Measurements from ENCODE around the gene SLC38A1. TPM values are rescaled to one million over a fixed set of nuclear protein-coding genes. Genes with fewer than 3 reads are reported as not detected.

Gene SLC38A1
- polyA plus RNA-seq, 6 donors from 2014 or later, result 282 to 432 (median 343) TPM

GRCh38 chr12:46240436-46240835, 28.4 kb downstream of the SLC38A1 start:
- ATAC-seq (ENCODE audit: low read depth in 2 of 2) (no peak), DNase-seq (no peak)
- Mint-ChIP-seq H3K27me3 (no peaks in the 10 kb centered on the region), H3K4me3 (no peak overlapping the region), H3K9me3 (peaks cover 0 to 4% (median 0%) of the 10 kb centered on the region in 7 donors), H3K4me1 (peaks cover 45 to 68% (median 56%) of the 10 kb centered on the region in 3 donors), H3K36me3 (peaks cover 18 to 47% of the 10 kb centered on the region in 2 donors), H3K27ac (peak overlapping the region in 1 of 6 donors; percentile 16)

- Mint-ChIP-seq H3K4me1 (peaks cover 47 to 67% (median 59%) of the 10 kb centered on the region in 3 donors), H3K36me3 (peaks cover 32 to 41% of the 10 kb centered on the region in 2 donors), H3K9me3 (peaks cover 0 to 2% (median 0%) of the 10 kb centered on the region in 7 donors), H3K4me3 (peak overlapping the region in 1 of 8 donors; percentile 49), H3K27ac (peak overlapping the region in 4 of 6 donors; percentile 15 to 79 (median 36)), H3K27me3 (no peaks in the 10 kb centered on the region)
- ATAC-seq (ENCODE audit: low read depth in 2 of 2) (no peak), DNase-seq (no peak)
Measured at GRCh38 chr12:46238821-46239220, 30.0 kb downstream of the SLC38A1 start.

- no peak overlapping the region for H3K4me3 Mint-ChIP-seq
- no peaks in the 10 kb centered on the region for H3K27me3 Mint-ChIP-seq
- H3K36me3 Mint-ChIP-seq, result peaks cover 28 to 36% of the 10 kb centered on the region in 2 donors
- no peaks in the 10 kb centered on the region for H3K9me3 Mint-ChIP-seq
- H3K27ac Mint-ChIP-seq, result peak overlapping the region; percentile 12 to 81 (median 54)
- ATAC-seq (ENCODE audit: low read depth in 2 of 2) (peak; percentile 61 to 71), DNase-seq (no peak)
- H3K4me1 Mint-ChIP-seq, result peaks cover 42 to 67% (median 54%) of the 10 kb centered on the region in 3 donors
Measured at GRCh38 chr12:46237371-46238045, 31.3 kb downstream of the SLC38A1 start.

GRCh38 chr12:46234000-46234399, 34.8 kb downstream of the SLC38A1 start:
- H3K27ac Mint-ChIP-seq, result peak overlapping the region in 4 of 6 donors; percentile 38 to 88 (median 48)
- H3K4me3 Mint-ChIP-seq, result peak overlapping the region in 7 of 8 donors; percentile 4 to 66 (median 40)
- H3K27me3 Mint-ChIP-seq, result no peaks in the 10 kb centered on the region
- peaks cover 31 to 43% of the 10 kb centered on the region in 2 donors for H3K36me3 Mint-ChIP-seq
- no peak for ATAC-seq (ENCODE audit: low read depth in 2 of 2)
- peaks cover 49 to 75% (median 68%) of the 10 kb centered on the region in 3 donors for H3K4me1 Mint-ChIP-seq
- DNase-seq, result no peak
- H3K9me3 Mint-ChIP-seq, result no peaks in the 10 kb centered on the region

- no peaks in the 10 kb centered on the region for H3K27me3 Mint-ChIP-seq
- H3K9me3 Mint-ChIP-seq, result no peaks in the 10 kb centered on the region
- peaks cover 26 to 37% of the 10 kb centered on the region in 2 donors for H3K36me3 Mint-ChIP-seq
- DNase-seq (no peak), ATAC-seq (ENCODE audit: low read depth in 2 of 2) (peak; percentile 71 to 78)
- peak overlapping the region in 5 of 6 donors; percentile 39 to 88 (median 74) for H3K27ac Mint-ChIP-seq
- peaks cover 45 to 77% (median 64%) of the 10 kb centered on the region in 3 donors for H3K4me1 Mint-ChIP-seq
- peak overlapping the region in 5 of 8 donors; percentile 5 to 66 (median 46) for H3K4me3 Mint-ChIP-seq
Measured at GRCh38 chr12:46233423-46233822, 35.4 kb downstream of the SLC38A1 start.

- Mint-ChIP-seq H3K4me3 (no peak overlapping the region), H3K4me1 (peaks cover 51 to 79% (median 64%) of the 10 kb centered on the region in 3 donors), H3K36me3 (peaks cover 31 to 43% of the 10 kb centered on the region in 2 donors), H3K27me3 (no peaks in the 10 kb centered on the region), H3K27ac (peak overlapping the region in 4 of 6 donors; percentile 7 to 72 (median 64)), H3K9me3 (no peaks in the 10 kb centered on the region)
- ATAC-seq (ENCODE audit: low read depth in 2 of 2) (no peak), DNase-seq (no peak)
Measured at GRCh38 chr12:46230983-46231382, 37.9 kb downstream of the SLC38A1 start.

- ATAC-seq (ENCODE audit: low read depth in 2 of 2) (no peak), DNase-seq (no peak)
- H3K36me3 Mint-ChIP-seq, result peaks cover 34 to 44% of the 10 kb centered on the region in 2 donors
- peaks cover 54 to 81% (median 63%) of the 10 kb centered on the region in 3 donors for H3K4me1 Mint-ChIP-seq
- peak overlapping the region in 4 of 6 donors; percentile 32 to 61 (median 54) for H3K27ac Mint-ChIP-seq
- H3K9me3 Mint-ChIP-seq, result no peaks in the 10 kb centered on the region
- H3K27me3 Mint-ChIP-seq, result no peaks in the 10 kb centered on the region
- H3K4me3 Mint-ChIP-seq, result peak overlapping the region in 1 of 8 donors; percentile 45
Measured at GRCh38 chr12:46230306-46230705, 38.5 kb downstream of the SLC38A1 start.

- Mint-ChIP-seq H3K9me3 (no peaks in the 10 kb centered on the region), H3K27ac (peak overlapping the region; percentile 63 to 96 (median 74)), H3K27me3 (no peaks in the 10 kb centered on the region), H3K4me1 (peaks cover 54 to 83% (median 66%) of the 10 kb centered on the region in 3 donors), H3K4me3 (peak overlapping the region in 4 of 8 donors; percentile 16 to 56 (median 36)), H3K36me3 (peaks cover 37 to 43% of the 10 kb centered on the region in 2 donors)
- ATAC-seq (ENCODE audit: low read depth in 2 of 2) (peak; percentile 67 to 73), DNase-seq (no peak)
Measured at GRCh38 chr12:46227616-46228015, 41.2 kb downstream of the SLC38A1 start.

GRCh38 chr12:46224386-46224785, 44.5 kb downstream of the SLC38A1 start:
- Mint-ChIP-seq H3K9me3 (peaks cover 0 to 2% (median 0%) of the 10 kb centered on the region in 7 donors), H3K27me3 (no peaks in the 10 kb centered on the region), H3K36me3 (peaks cover 41 to 53% of the 10 kb centered on the region in 2 donors), H3K4me1 (peaks cover 63 to 95% (median 84%) of the 10 kb centered on the region in 3 donors), H3K27ac (peak overlapping the region; percentile 29 to 93 (median 68)), H3K4me3 (peak overlapping the region in 1 of 8 donors; percentile 44)
- ATAC-seq (ENCODE audit: low read depth in 2 of 2) (no peak), DNase-seq (no peak)

GRCh38 chr12:46223047-46223446, 45.8 kb downstream of the SLC38A1 start:
- ATAC-seq (ENCODE audit: low read depth in 2 of 2) (no peak), DNase-seq (no peak)
- Mint-ChIP-seq H3K9me3 (peaks cover 0 to 2% (median 0%) of the 10 kb centered on the region in 7 donors), H3K27me3 (no peaks in the 10 kb centered on the region), H3K4me3 (peak overlapping the region in 3 of 8 donors; percentile 4 to 36 (median 8)), H3K4me1 (peaks cover 71 to 98% (median 89%) of the 10 kb centered on the region in 3 donors), H3K36me3 (peaks cover 38 to 49% of the 10 kb centered on the region in 2 donors), H3K27ac (peak overlapping the region in 5 of 6 donors; percentile 40 to 97 (median 89))

GRCh38 chr12:46222636-46223035, 46.2 kb downstream of the SLC38A1 start:
- Mint-ChIP-seq H3K36me3 (peaks cover 34 to 45% of the 10 kb centered on the region in 2 donors), H3K9me3 (peaks cover 0 to 2% (median 0%) of the 10 kb centered on the region in 7 donors), H3K27me3 (no peaks in the 10 kb centered on the region), H3K4me1 (peaks cover 71 to 98% (median 89%) of the 10 kb centered on the region in 3 donors), H3K4me3 (peak overlapping the region in 4 of 8 donors; percentile 4 to 69 (median 14)), H3K27ac (peak overlapping the region in 5 of 6 donors; percentile 2 to 97 (median 67))
- no peak for ATAC-seq (ENCODE audit: low read depth in 2 of 2)
- DNase-seq, result no peak

- DNase-seq (no peak), ATAC-seq (ENCODE audit: low read depth in 2 of 2) (no peak)
- peaks cover 67 to 97% (median 88%) of the 10 kb centered on the region in 3 donors for H3K4me1 Mint-ChIP-seq
- H3K4me3 Mint-ChIP-seq, result peak overlapping the region; percentile 5 to 81 (median 50)
- peaks cover 0 to 2% (median 0%) of the 10 kb centered on the region in 7 donors for H3K9me3 Mint-ChIP-seq
- H3K27ac Mint-ChIP-seq, result peak overlapping the region; percentile 35 to 97 (median 94)
- H3K27me3 Mint-ChIP-seq, result no peaks in the 10 kb centered on the region
- peaks cover 33 to 45% of the 10 kb centered on the region in 2 donors for H3K36me3 Mint-ChIP-seq
Measured at GRCh38 chr12:46221255-46222128, 47.4 kb downstream of the SLC38A1 start.
